GM10248 (cell line): Measurements from ENCODE around the gene ARIH1.

ENCODE experiments used
- CTCF ChIA-PET: fragments of 300-600 bp; sonication (Branson Sonifier 250); formaldehyde crosslinking; extraction: SDS; loops from one replicate; lab custom pipeline; 2021; ENCODE audit warnings: antibody characterized with exemption; lab: Yijun Ruan, JAX
- POLR2A ChIA-PET: fragments of 350-650 bp; sonication (Branson Sonifier 250); formaldehyde crosslinking; extraction: SDS; loops from one replicate; lab custom pipeline; 2020; ENCODE audit warnings: antibody characterized with exemption; lab: Yijun Ruan, JAX
- DNase-seq: peaks from one replicate; pipeline ENCODE4 v3.0.0; 2012; ENCODE audit errors: extremely low spot score
- CTCF ChIP-seq: IDR thresholded peaks from 2 replicates; pipeline ENCODE4 v1.5.1; 2012; ENCODE audit warnings: mild to moderate bottlenecking, low read depth; ENCODE audit errors: extremely low read depth, missing control alignments, control extremely low read depth

Gene ARIH1

DNA sequence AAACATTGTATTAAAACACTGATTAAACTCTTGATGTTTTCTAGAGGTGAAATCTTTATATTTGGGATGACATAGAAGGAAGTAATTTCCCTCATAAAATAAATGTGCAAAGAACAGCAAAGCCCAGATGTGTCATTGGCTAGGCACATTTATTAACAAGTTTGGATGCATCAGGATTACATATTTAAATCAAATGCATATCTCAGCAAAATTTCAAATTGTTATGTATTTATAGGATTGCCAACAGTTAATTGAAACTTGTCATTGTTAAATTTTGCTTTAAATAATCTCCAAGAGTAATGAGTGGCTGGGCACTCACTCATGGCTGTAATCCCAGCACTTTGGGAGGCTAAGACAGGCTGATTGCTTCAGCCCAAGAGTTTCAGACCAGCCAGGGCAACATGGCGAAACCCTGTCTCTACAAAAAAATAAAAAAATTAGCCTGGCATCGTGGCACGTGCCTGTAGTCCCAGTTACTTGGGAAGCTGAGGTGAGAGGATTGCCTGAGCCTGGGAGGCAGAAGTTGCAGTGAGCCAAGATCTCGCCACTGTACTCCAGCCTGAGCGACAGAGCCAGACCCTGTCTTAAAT, 28.2 kb downstream of the ARIH1 start:
- POLR2A ChIA-PET: no interaction called here
- no peak for TF ChIP-seq CTCF
- no peak for DNase-seq
- CTCF ChIA-PET: no interaction called here

DNA sequence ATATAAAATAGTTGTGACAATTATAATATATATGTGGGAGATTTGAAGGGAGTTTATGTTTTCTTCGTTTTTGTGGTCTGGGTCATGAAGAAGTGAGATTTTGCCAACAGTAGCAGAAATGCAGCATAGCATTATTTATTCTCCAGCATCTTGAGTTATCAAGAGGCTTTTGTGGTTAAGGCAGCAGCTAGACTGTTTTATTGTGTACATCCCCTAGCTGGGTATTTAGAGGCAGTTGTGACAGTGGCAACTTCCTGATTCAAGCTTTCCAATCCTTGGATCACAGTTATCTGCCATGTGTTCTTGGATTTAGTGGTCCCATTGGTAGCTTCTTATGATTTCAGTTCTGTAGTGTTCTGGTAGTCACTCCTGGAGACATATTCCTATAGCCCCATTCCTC, 29.0 kb downstream of the ARIH1 start:
- no peak for TF ChIP-seq CTCF
- ChIA-PET CTCF (no interaction called here), POLR2A (no interaction called here)
- no peak for DNase-seq

- no peak for DNase-seq
- TF ChIP-seq CTCF: no peak
- ChIA-PET POLR2A (no interaction called here), CTCF (interaction anchor here (1.1 to 3.5 kb wide), 2 partner anchors 9 to 18 kb away, joined by 3 to 16 read pairs; no protein-coding TSS in a partner anchor)
Observed at GRCh38 chr15:72507402-72508092, 33.4 kb downstream of the ARIH1 start.

GRCh38 chr15:72509484-72509883, 35.4 kb downstream of the ARIH1 start:
- ChIA-PET CTCF (interaction anchor here (1.1 to 1.4 kb wide), 2 partner anchors 11 to 24 kb away, joined by 3 to 4 read pairs; no protein-coding TSS in a partner anchor), POLR2A (no interaction called here)
- no peak for DNase-seq
- TF ChIP-seq CTCF: no peak

GRCh38 chr15:72511536-72511935, 37.4 kb downstream of the ARIH1 start:
- ChIA-PET CTCF (no interaction called here), POLR2A (no interaction called here)
- no peak for DNase-seq
- no peak for TF ChIP-seq CTCF

DNA sequence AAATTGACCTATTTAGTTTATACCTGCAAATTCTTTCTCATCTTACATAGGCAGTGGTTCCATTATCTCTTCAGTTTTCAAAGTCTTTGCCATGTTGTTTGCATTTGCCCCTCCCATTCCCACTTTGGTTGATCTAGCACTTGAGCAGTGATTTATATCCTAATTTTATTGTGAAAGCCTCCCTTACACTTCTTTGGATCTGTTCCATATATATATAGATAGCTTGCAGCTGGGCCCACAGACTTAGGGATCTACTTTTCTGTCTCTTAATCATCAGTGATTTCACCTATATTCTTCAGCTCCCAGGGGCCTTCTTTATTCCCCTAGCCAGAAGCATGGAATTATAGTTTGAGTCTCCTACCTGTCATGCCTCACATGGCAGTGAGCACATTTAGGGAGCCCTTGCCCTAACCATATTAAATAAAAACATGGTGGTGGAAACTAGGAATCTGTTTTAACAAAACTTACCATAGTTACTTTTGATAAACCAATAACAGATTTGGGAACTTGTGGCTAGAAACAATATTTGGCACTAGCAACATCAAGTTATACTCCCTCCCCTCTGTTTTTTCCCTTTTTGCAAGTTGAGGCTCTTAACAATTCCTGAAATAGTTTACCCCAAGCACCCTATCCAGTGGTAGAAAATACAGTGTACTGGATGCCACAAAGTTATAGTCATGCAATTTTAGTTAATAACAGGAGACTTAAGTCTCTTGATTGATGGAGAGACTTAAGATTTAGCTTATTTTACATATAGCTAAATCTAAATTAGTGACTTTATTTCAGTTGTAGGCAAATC, 41.7 kb downstream of the ARIH1 start:
- ChIA-PET CTCF (interaction anchor here (1.1 to 3.4 kb wide), 4 partner anchors 10 to 74 kb away, joined by 3 to 16 read pairs (median 3); no protein-coding TSS in a partner anchor), POLR2A (no interaction called here)
- TF ChIP-seq CTCF: no peak
- DNase-seq: no peak
